ENCODE results near the gene PRKCA.

PRKCA gene

GRCh38 chr17:66308856-66309255, 6.4 kb downstream of the PRKCA start:
- Histone ChIP-seq H3K27me3 (ENCODE audit: insufficient read depth, poor library complexity, severe bottlenecking) (no peaks in the 10 kb centered on the region), H3K4me3 (replicated peaks; ENCODE audit: insufficient read depth, low read length) (no peak overlapping the region), H3K27ac (replicated peaks) (no peak overlapping the region)
- DNase-seq (ENCODE audit: low read depth in 1 of 2, low spot score in 1 of 2) = no peak
- TF ChIP-seq CTCF (IDR thresholded peaks at IDR 0.05; ENCODE audit: insufficient read depth, low read length) = no peak
- no peak for TF ChIP-seq POLR2AphosphoS5 (IDR thresholded peaks at IDR 0.05; ENCODE audit: low read depth)
- TF ChIP-seq REST (IDR thresholded peaks at IDR 0.05; ENCODE audit: insufficient replicate concordance, low read depth) = no peak
- no peak for TF ChIP-seq GABPA (IDR thresholded peaks at IDR 0.05; ENCODE audit: low read depth)
- TF ChIP-seq SPI1 (IDR thresholded peaks at IDR 0.05; ENCODE audit: borderline replicate concordance, low read depth) = no peak

- Histone ChIP-seq H3K27me3 (ENCODE audit: insufficient read depth, poor library complexity, severe bottlenecking) (no peaks in the 10 kb centered on the region), H3K4me3 (replicated peaks; ENCODE audit: insufficient read depth, low read length) (no peak overlapping the region), H3K27ac (replicated peaks) (no peak overlapping the region)
- TF ChIP-seq SPI1 (IDR thresholded peaks at IDR 0.05; ENCODE audit: borderline replicate concordance, low read depth) = no peak
- TF ChIP-seq CTCF (IDR thresholded peaks at IDR 0.05; ENCODE audit: insufficient read depth, low read length) = no peak
- TF ChIP-seq POLR2AphosphoS5 (IDR thresholded peaks at IDR 0.05; ENCODE audit: low read depth) = no peak
- TF ChIP-seq GABPA (IDR thresholded peaks at IDR 0.05; ENCODE audit: low read depth) = no peak
- TF ChIP-seq REST (IDR thresholded peaks at IDR 0.05; ENCODE audit: insufficient replicate concordance, low read depth) = no peak
- no peak for DNase-seq (ENCODE audit: low read depth in 1 of 2, low spot score in 1 of 2)
Observed at GRCh38 chr17:66309793-66310192, 7.4 kb downstream of the PRKCA start.

- no peak overlapping the region for H3K4me3 ChIP-seq (replicated peaks; ENCODE audit: insufficient read depth, low read length)
- no peak for DNase-seq (ENCODE audit: low read depth in 1 of 2, low spot score in 1 of 2)
- TF ChIP-seq POLR2AphosphoS5 (IDR thresholded peaks at IDR 0.05; ENCODE audit: low read depth) (no peak), SPI1 (IDR thresholded peaks at IDR 0.05; ENCODE audit: borderline replicate concordance, low read depth) (no peak), CTCF (IDR thresholded peaks at IDR 0.05; ENCODE audit: insufficient read depth, low read length) (no peak), GABPA (IDR thresholded peaks at IDR 0.05; ENCODE audit: low read depth) (no peak)
- no peaks in the 10 kb centered on the region for H3K27me3 ChIP-seq (ENCODE audit: insufficient read depth, poor library complexity, severe bottlenecking)
- no peak overlapping the region for H3K27ac ChIP-seq (replicated peaks)
Observed at GRCh38 chr17:66310528-66311148, 8.2 kb downstream of the PRKCA start.

GRCh38 chr17:66312912-66313311, 10.5 kb downstream of the PRKCA start:
- TF ChIP-seq GABPA (IDR thresholded peaks at IDR 0.05; ENCODE audit: low read depth) = no peak
- no peak for TF ChIP-seq REST (IDR thresholded peaks at IDR 0.05; ENCODE audit: insufficient replicate concordance, low read depth)
- TF ChIP-seq SPI1 (IDR thresholded peaks at IDR 0.05; ENCODE audit: borderline replicate concordance, low read depth) = no peak
- no peak for TF ChIP-seq POLR2AphosphoS5 (IDR thresholded peaks at IDR 0.05; ENCODE audit: low read depth)
- no peak for TF ChIP-seq CTCF (IDR thresholded peaks at IDR 0.05; ENCODE audit: insufficient read depth, low read length)
- DNase-seq (ENCODE audit: low read depth in 1 of 2, low spot score in 1 of 2) = no peak
- Histone ChIP-seq H3K4me3 (replicated peaks; ENCODE audit: insufficient read depth, low read length) (no peak overlapping the region), H3K27me3 (ENCODE audit: insufficient read depth, poor library complexity, severe bottlenecking) (no peaks in the 10 kb centered on the region), H3K27ac (replicated peaks) (no peak overlapping the region)

Measured in HL-60 (cell line).